ENCODE data around the gene CA11.

Gene CA11

DNA sequence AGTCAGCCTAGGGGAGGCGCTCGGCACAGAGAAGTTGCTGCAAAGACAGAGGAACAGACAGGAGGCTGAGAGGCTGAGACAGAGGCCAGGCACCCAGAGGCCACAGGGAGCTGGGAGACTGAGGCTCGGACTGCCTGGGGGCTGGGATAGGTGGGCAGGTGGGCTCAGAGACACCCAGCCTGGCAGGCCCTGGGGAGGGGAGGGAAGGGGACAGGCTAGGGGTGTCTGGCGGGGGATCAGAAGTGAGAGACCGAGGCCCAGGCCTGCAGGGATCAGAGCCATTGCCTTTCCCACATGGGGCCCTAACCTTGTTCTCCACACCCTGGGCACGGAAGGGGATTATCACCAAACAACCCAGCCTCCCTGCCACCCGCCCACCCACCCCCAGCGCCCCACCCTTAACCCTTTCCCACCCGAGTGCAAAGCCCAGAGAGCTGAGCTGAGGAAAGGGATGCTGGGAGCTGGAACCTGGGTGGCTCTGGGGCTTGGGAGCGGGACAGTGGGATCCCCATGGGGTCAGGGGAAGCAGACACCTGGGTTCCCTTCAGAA lies 25.5 kb upstream of the CA11 start:
- TF ChIP-seq CREB1 (IDR thresholded peaks at IDR 0.05; ENCODE audit: low read depth) = no peak
- no peak for TF ChIP-seq NFIC (IDR thresholded peaks at IDR 0.05)

DNA sequence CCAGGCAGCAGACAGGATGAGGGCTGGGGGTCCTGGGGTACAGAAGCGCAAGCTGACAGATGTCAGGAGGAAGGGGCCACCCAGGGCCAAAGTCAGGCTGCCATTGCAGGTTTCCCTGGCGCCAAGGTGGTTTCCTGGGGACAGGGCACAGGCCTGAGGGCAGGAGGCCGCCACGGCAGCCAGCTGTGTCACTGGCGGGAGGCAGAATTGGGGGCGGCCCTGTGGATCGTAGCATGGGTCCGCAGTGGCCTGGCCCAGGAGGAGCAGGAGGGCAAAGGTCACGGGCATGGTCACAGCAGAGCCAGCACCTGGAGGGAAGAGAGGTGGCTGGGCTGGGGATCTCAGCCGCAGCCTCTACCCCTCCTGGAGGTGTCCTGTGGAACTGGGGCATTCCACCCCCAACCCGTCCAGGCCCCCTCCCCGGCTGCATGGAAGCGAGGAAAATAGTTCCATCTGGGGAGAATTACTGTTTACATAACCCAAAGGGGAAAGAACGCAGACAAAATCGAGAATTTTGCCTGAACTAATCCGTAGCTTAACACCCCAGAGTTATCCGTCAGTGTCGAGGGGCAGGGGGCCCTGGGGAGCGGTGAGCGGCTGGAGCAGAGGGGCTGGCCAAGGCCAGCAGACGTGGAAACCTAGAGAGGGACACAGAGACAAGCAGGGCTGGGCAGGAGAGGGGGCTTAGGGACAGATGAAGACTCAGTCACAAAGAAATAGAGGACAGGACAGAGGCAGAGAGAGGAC lies 24.9 kb upstream of the CA11 start:
- TF ChIP-seq YY1 (IDR thresholded peaks at IDR 0.05; ENCODE audit: low read depth) (no peak), CEBPB (IDR thresholded peaks at IDR 0.05) (no peak)

DNA sequence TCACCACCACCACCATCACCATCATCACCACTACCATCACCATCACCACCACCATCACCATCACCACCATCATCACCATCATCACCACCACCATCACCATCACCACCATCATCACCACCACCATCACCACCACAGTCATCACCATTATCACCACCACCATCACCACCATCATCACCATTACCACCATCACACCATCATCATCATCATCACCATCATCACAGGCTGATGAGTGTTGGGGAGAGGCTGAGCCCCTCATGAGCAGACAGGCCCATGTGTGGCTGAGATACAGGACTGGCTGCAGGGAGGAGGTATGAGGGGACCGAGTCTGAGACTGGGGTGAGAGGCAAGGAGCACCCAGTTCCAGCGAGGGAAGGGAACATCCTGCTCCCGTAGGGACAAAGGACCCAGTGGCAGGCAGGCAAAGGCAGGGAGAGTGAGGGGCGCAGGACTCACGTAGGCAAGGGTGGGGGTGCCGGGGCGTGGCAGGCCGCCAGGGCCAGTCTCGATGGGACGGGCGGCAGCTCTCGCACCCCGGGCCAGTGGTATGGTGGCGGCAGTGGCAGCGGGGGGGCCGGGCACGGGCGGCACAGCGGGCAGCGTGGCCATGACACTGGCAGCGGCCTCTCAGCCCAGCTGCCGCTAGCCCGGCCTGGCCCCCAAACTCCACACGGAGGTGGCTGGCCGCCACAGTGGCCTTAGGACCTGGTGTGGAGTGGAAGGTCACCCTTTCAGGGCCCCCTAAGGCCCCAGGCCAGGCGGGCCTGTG lies 24.1 kb upstream of the CA11 start:
- TF ChIP-seq, protein P1, sequence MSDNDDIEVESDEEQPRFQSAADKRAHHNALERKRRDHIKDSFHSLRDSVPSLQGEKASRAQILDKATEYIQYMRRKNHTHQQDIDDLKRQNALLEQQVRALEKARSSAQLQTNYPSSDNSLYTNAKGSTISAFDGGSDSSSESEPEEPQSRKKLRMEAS (IDR thresholded peaks at IDR 0.05) = no peak

DNA sequence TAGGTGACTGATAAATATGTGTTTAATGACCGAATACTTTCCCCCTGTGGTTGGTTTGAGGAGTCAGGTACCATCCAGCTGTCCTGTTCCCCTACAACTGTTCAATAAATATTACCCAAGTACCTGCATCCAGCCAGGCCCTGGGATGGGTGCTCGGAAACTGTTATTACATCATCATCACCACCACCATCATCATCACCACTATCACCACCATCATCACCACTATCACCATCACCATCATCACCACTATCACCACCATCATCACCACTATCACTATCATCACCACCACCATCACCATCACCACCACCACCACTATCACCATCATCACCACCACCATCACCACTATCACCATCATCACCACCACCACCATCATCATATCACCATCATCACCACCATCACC lies 22.8 kb upstream of the CA11 start:
- TF ChIP-seq ZBTB7A (IDR thresholded peaks at IDR 0.05; ENCODE audit: low read depth) (no peak), YY1 (IDR thresholded peaks at IDR 0.05; ENCODE audit: low read depth) (no peak), NFIC (IDR thresholded peaks at IDR 0.05) (no peak), FOXM1 (IDR thresholded peaks at IDR 0.05; ENCODE audit: borderline replicate concordance, low read depth) (no peak), RAD21 (IDR thresholded peaks at IDR 0.05; ENCODE audit: low read depth) (no peak), EGR1 (IDR thresholded peaks at IDR 0.05) (no peak), TCF12 (IDR thresholded peaks at IDR 0.05; ENCODE audit: low read depth) (no peak), TAF1 (IDR thresholded peaks at IDR 0.05; ENCODE audit: low read depth) (no peak), CREB1 (IDR thresholded peaks at IDR 0.05; ENCODE audit: low read depth) (no peak)
- TF ChIP-seq, protein P1 (IDR thresholded peaks at IDR 0.05) = no peak
- TF ChIP-seq, protein P2, sequence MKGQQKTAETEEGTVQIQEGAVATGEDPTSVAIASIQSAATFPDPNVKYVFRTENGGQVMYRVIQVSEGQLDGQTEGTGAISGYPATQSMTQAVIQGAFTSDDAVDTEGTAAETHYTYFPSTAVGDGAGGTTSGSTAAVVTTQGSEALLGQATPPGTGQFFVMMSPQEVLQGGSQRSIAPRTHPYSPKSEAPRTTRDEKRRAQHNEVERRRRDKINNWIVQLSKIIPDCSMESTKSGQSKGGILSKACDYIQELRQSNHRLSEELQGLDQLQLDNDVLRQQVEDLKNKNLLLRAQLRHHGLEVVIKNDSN (IDR thresholded peaks at IDR 0.05) = no peak
- TF ChIP-seq, protein P3, sequence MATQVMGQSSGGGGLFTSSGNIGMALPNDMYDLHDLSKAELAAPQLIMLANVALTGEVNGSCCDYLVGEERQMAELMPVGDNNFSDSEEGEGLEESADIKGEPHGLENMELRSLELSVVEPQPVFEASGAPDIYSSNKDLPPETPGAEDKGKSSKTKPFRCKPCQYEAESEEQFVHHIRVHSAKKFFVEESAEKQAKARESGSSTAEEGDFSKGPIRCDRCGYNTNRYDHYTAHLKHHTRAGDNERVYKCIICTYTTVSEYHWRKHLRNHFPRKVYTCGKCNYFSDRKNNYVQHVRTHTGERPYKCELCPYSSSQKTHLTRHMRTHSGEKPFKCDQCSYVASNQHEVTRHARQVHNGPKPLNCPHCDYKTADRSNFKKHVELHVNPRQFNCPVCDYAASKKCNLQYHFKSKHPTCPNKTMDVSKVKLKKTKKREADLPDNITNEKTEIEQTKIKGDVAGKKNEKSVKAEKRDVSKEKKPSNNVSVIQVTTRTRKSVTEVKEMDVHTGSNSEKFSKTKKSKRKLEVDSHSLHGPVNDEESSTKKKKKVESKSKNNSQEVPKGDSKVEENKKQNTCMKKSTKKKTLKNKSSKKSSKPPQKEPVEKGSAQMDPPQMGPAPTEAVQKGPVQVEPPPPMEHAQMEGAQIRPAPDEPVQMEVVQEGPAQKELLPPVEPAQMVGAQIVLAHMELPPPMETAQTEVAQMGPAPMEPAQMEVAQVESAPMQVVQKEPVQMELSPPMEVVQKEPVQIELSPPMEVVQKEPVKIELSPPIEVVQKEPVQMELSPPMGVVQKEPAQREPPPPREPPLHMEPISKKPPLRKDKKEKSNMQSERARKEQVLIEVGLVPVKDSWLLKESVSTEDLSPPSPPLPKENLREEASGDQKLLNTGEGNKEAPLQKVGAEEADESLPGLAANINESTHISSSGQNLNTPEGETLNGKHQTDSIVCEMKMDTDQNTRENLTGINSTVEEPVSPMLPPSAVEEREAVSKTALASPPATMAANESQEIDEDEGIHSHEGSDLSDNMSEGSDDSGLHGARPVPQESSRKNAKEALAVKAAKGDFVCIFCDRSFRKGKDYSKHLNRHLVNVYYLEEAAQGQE (IDR thresholded peaks at IDR 0.05; ENCODE audit: low read depth) = no peak

DNA sequence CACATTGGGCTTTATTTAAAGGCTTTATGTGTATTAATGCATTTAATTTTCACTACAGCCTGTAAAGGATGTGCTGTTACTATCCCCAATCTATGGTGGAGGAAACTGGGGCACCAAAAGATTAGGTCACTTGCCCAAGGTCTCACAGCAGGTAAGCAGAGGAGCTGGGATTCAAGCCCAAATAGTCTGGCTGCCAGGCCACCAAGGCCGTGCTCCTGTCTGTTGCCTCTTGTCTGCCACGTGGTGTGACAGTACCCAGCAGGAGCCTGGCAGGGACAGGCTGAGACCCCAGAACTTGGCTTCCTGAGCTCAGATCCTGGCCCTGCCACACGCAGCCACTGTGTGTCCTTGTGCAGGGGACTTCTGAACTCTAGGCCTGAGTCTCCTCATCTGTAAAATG lies 22.3 kb upstream of the CA11 start:
- TF ChIP-seq TCF12 (IDR thresholded peaks at IDR 0.05; ENCODE audit: low read depth) (no peak), TAF1 (IDR thresholded peaks at IDR 0.05; ENCODE audit: low read depth) (no peak), TEAD4 (IDR thresholded peaks at IDR 0.05) (no peak), YY1 (IDR thresholded peaks at IDR 0.05; ENCODE audit: low read depth) (no peak), ZBTB7A (IDR thresholded peaks at IDR 0.05; ENCODE audit: low read depth) (no peak), EGR1 (IDR thresholded peaks at IDR 0.05) (no peak), RAD21 (IDR thresholded peaks at IDR 0.05; ENCODE audit: low read depth) (no peak), EP300 (IDR thresholded peaks at IDR 0.05; ENCODE audit: borderline replicate concordance) (no peak)
- TF ChIP-seq, protein P3 (IDR thresholded peaks at IDR 0.05; ENCODE audit: low read depth) = no peak
- TF ChIP-seq, protein P2 (IDR thresholded peaks at IDR 0.05) = no peak

DNA sequence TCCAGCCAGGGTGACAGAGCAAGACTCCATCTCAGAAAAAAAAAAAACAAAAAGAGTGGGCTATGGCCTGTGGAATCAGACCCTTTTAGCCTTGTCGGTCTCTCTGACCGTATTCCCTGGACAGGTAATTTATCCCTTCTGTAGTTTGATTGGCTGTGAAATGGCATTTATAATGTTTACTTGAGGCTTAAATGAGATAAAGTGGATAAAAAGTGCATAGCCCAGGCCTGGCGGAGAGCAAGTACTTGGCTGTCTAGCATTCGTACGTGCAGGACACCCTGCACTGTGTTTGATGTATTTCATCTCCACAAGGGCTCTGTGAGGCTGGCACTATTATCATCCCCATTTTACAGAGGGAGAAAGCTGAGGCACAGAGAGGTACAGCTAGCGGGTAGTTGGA lies 19.8 kb upstream of the CA11 start:
- no peak for TF ChIP-seq EP300 (IDR thresholded peaks at IDR 0.05; ENCODE audit: borderline replicate concordance)
- TF ChIP-seq, protein P1 (IDR thresholded peaks at IDR 0.05) = no peak
- TF ChIP-seq CEBPB (IDR thresholded peaks at IDR 0.05) = no peak
- TF ChIP-seq YY1 (IDR thresholded peaks at IDR 0.05; ENCODE audit: low read depth) = no peak
- TF ChIP-seq, protein P2 (IDR thresholded peaks at IDR 0.05) = no peak
- TF ChIP-seq ZBTB7A (IDR thresholded peaks at IDR 0.05; ENCODE audit: low read depth) = no peak
- no peak for TF ChIP-seq TCF12 (IDR thresholded peaks at IDR 0.05; ENCODE audit: low read depth)
- no peak for TF ChIP-seq NFIC (IDR thresholded peaks at IDR 0.05)
- TF ChIP-seq, protein P3 (IDR thresholded peaks at IDR 0.05; ENCODE audit: low read depth) = no peak
- TF ChIP-seq FOXM1 (IDR thresholded peaks at IDR 0.05; ENCODE audit: borderline replicate concordance, low read depth) = no peak
- TF ChIP-seq CREB1 (IDR thresholded peaks at IDR 0.05; ENCODE audit: low read depth) = no peak
